Heart right ventricle (tissue), 16 donors: ENCODE results near the gene INPP5A. TPM values are rescaled to one million over a fixed set of nuclear protein-coding genes. Genes with fewer than 3 reads are reported as not detected.
A peak's percentile ranks its signal among the peaks of the same experiment; 100 is the strongest.

Source experiments
- ATAC-seq, 8 donors: fragments of 200-7000 bp; cut with Tn5 transposase; one replicate each; pipeline ENCODE4 v1.9.1; 2020; ENCODE audit warnings: mild to moderate bottlenecking in 8 of 8, moderate library complexity in 8 of 8, moderate number of reproducible peaks in 1 of 8
- DNase-seq, 2 donors: peaks; one replicate each; pipeline ENCODE4 v3.0.0-alpha.2; 2020
- H3K27ac ChIP-seq, 10 donors: fragments of 200-600 bp; sonication (generic) in 2 of 10; one replicate each; pipeline versions ENCODE4 v1.5.0 to v1.8.0; 2020 to 2022; ENCODE audit warnings: mild to moderate bottlenecking in 3 of 10
- H3K27me3 ChIP-seq, 7 donors: fragments of 200-600 bp; one replicate each; pipeline ENCODE4 v1.8.0; 2021 to 2022; ENCODE audit warnings: mild to moderate bottlenecking in 2 of 7
- H3K36me3 ChIP-seq, 9 donors: fragments of 200-600 bp; sonication (generic) in 1 of 9; one replicate each; pipeline versions ENCODE4 v1.5.0 to v1.8.0; 2020 to 2022; ENCODE audit warnings: mild to moderate bottlenecking in 2 of 9
- H3K4me1 ChIP-seq, 9 donors: fragments of 200-600 bp; sonication (generic) in 1 of 9; one replicate each; pipeline versions ENCODE4 v1.5.0 to v1.8.0; 2020 to 2022; ENCODE audit warnings: mild to moderate bottlenecking in 4 of 9
- H3K4me3 ChIP-seq, 10 donors: fragments of 200-600 bp; sonication (generic) in 2 of 10; one replicate each; pipeline versions ENCODE4 v1.5.0 to v1.8.0; 2020 to 2022; ENCODE audit warnings: mild to moderate bottlenecking in 7 of 10, moderate library complexity in 2 of 10
- H3K9me3 ChIP-seq, 11 donors: fragments of 200-600 bp in 10 of 11; sonication (generic) in 2 of 11; one replicate each; pipeline versions ENCODE4 v1.5.0 to v1.8.0; 2013 to 2022; ENCODE audit warnings: mild to moderate bottlenecking in 2 of 11, control low read depth in 1 of 11, moderate library complexity in 1 of 11
- WGBS, 2 donors: extraction: QIAGEN DNeasy Blood & Tissue Kit; methylation state at CpG; one replicate each; pipeline ENCODE4 v1.1.7; 2013; ENCODE audit warnings: inconsistent platforms in 1 of 2; 5-methylcytosine and 5-hydroxymethylcytosine counted together
- intact Hi-C, 10 donors: fragments of 100-400 bp; cut with DNase I; formaldehyde crosslinking; loops; one replicate each; pipeline versions ENCODE4 v1.11.1 to v1.14.2; 2022
- polyA plus RNA-seq, 2 donors: library from polyadenylated mRNA; stranded (reverse); fragments of 200-250 nt; gene quantifications; one replicate each; pipeline ENCODE4 v1.2.3, GENCODE V29; 2013
- total RNA-seq, 10 donors: library from RNA; stranded (reverse); fragmentation: NEBNext Ultra II Directional in 3 of 10; extraction: Animal tissue kit (Norgen Biotek cat#: 25700) in 3 of 10; gene quantifications; one replicate each; pipeline versions ENCODE4 v1.2.1 to v1.2.4, GENCODE V29; 2021 to 2023
- TF ChIP-seq, protein P1 (sequence below), 9 donors: fragments of 200-600 bp; sonication (generic) in 2 of 9; IDR thresholded peaks; one replicate each; pipeline versions ENCODE4 v1.5.0 to v1.8.0; 2021 to 2022; ENCODE audit warnings: antibody characterized with exemption in 9 of 9, mild to moderate bottlenecking in 5 of 9, moderate library complexity in 1 of 9
- donor health status: Arrhythmogenic right ventricular cardiomyopathy.
- donor health status: ischemic (EF 13 %, LVEDD 7.1; RV severe dilation, severe dysfunction).
- donor health status: healthy with polysubstance abuse.
- donor health status: DM: no; HTN: yes; CAD: no.
- donor health status: DM: no; HTN: no; CAD: no.
- donor health status: ischemic (EF 25% LVEDD 6.9; RV normal size, moderate dysfunction).
- donor health status: ischemic (EF 25% LVEDD 5.7; RV mildly dilated, moderate dysfunction).
- donor health status: healthy.
- donor health status: DM: yes; HTN: yes; CAD: no.
- donor health status: Ischemic cardiomyopathy.
- donor health status: ischemic (EF 35%, LVEDD 5.7; RV mildly dilated, moderate dysfunction).
- donor health status: nonischemic (EF 11% LVEDD 7.7; RV severe dilation, severe dysfunction).
- donor health status: DM: yes; HTN: yes; CAD: no.
- donor health status: PGD.
- donor health status: ischemic (EF 29% LVEDD 5.4; RV normal size, mild dysfunction).
- donor health status: nonischemic (EF 23%, LVEDD 6.1; RV moderate dilation, normal function).

Gene INPP5A
- total and polyA plus RNA-seq, 12 donors = 30.4 to 122 (median 106) TPM

DNA sequence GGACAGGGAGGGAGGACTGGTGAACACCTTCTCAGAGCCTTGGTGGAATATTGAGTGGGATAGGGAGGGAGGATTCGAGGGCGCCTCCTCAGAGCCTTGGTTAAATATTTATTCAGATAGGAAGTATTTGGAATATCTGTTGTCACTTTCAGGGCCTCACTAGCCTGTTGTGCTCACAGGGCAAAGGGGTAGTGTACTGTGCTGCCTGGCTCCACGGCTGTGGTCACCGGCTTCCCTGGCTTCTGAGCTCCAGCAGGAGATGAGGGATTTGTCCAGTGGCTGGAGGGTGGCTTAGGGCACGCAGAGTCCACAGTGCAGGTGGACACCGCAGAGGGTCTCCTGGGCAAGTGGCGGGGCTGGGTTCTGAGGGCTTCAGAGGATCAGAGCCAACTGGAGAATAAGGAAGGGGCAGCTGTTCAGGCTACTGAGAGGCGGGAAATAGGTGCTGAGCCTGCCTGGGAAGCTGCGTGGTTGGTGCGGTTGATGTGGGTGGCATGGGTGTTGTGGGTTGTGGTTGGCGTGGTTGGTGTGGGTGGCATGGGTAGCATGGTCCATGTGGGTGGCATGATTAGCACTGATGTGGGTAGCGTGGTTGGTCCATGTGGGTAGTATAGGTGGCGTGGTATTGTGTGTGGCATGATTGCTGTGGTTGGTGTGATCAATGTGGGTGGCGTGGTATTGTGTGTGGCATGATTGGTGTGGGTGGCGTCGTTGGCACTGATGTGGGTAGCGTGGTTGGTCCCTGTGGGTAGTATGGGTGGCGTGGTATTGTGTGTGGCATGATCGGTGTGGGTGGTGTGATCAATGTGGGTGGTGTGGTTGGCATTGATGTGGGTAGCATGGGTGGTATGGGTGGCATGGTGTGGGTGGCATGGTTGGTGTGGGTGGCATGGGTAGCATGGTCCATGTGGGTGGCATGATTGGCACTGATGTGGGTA lies 16.7 kb downstream of the INPP5A start:
- H3K27me3 ChIP-seq = no peaks in the 10 kb centered on the region
- H3K4me1 ChIP-seq = peaks cover 9 to 70% (median 36%) of the 10 kb centered on the region in 9 donors
- DNase-seq (peak in 1 of 2 donors; percentile 1), ATAC-seq (no peak)
- TF ChIP-seq, protein P1, sequence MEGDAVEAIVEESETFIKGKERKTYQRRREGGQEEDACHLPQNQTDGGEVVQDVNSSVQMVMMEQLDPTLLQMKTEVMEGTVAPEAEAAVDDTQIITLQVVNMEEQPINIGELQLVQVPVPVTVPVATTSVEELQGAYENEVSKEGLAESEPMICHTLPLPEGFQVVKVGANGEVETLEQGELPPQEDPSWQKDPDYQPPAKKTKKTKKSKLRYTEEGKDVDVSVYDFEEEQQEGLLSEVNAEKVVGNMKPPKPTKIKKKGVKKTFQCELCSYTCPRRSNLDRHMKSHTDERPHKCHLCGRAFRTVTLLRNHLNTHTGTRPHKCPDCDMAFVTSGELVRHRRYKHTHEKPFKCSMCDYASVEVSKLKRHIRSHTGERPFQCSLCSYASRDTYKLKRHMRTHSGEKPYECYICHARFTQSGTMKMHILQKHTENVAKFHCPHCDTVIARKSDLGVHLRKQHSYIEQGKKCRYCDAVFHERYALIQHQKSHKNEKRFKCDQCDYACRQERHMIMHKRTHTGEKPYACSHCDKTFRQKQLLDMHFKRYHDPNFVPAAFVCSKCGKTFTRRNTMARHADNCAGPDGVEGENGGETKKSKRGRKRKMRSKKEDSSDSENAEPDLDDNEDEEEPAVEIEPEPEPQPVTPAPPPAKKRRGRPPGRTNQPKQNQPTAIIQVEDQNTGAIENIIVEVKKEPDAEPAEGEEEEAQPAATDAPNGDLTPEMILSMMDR (IDR thresholded peaks at IDR 0.05) = no peak
- WGBS, 2 donors = 97 to 99% methylated on average over 19 of the region's 19 CpGs
- intact Hi-C loops = no loop called here
- no peak overlapping the region for H3K4me3 ChIP-seq
- H3K36me3 ChIP-seq = no peaks in the 10 kb centered on the region
- H3K9me3 ChIP-seq = no peaks in the 10 kb centered on the region
- peak overlapping the region in 1 of 10 donors; percentile 75 for H3K27ac ChIP-seq

DNA sequence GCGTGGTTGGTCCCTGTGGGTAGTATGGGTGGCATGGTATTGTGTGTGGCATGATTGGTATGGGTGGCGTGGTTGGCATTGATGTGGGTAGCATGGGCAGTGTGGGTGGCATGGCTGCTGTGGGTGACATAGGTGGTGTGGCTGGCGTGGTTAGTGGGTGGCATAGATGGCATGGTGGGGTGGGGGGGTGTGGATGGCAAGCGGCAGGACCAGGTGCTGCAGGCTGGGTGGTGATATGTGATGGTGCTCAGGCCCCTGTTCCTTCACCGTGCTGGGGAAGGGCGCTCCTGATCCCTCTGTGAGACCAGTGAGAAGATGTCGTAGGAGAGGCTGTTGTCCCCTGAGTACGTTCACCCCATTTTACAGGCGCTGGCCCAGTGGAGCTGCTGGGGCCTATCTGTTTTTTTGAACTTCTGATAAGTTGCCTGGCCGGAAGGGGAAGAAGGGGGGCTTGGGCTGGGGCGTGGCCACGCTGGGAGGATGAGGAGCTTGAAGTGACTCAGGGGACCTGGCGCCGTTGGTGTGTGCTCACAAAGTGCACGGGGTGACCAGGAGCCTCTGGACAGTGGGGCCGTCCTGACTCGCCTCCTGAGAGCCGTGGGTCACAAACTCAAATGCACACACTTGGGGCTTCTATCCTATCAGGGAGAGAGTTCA lies 17.5 kb downstream of the INPP5A start:
- 48 to 62% methylated on average over 18 of the region's 18 CpGs for WGBS, 2 donors
- H3K27ac ChIP-seq = peak overlapping the region in 1 of 10 donors; percentile 75

DNA sequence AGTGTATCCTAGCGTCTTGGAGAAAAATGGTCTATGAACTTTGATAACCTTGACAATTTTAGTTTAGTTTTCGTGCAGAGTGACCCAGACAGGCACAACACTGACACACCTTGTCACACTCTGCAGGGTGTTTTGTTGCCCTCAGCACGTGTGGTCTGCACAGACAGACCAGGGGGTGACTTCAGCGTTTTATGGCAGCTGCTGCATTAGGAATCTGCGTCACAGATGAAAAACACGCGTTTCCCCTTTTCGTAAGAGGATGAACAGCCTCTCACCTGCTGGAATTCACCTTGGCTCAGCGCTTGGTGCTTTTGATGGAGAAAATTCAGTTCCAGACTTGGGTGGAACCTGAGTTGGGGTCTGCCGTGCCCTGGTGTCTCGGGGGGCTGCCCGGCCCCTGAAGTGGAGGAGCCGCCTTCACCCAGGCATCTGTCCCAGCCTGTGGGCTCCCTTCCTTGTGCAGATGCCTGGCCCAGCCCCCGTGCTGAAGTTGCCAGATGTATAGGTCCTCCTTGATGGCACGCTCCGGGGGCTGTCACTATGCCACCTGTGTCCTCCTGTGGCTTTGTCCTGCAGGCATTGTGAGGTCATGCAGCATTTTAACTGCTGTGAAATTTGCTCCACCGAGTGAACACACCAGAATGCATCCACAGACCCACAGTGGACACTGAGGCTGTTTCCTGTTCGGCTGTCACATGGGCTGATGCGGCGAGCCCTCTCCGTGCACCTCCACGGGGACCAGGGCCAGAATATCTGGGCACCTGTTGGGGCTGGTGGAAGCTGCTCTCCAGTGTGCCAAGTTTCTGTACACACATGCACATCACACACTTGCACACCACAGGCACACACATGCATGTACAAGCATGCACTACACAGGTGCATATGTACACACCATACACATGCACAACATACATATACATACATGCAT lies 18.3 kb downstream of the INPP5A start:
- Histone ChIP-seq H3K27ac (peak overlapping the region in 1 of 10 donors; percentile 75), H3K4me3 (no peak overlapping the region), H3K9me3 (no peaks in the 10 kb centered on the region), H3K27me3 (no peaks in the 10 kb centered on the region), H3K4me1 (peaks cover 3 to 70% (median 39%) of the 10 kb centered on the region in 9 donors), H3K36me3 (no peaks in the 10 kb centered on the region)
- DNase-seq = no peak
- ATAC-seq = peak in 1 of 8 donors; percentile 21
- WGBS, 2 donors = 76 to 79% methylated on average over 22 of the region's 22 CpGs
- TF ChIP-seq, protein P1 (IDR thresholded peaks at IDR 0.05) = no peak
- intact Hi-C loops = no loop called here

More for the DNA sequence above, 17.5 kb downstream of the INPP5A start:
- ATAC-seq (peak; percentile 35 to 73 (median 50)), DNase-seq (peak; percentile 61 to 64)
- H3K27me3 ChIP-seq = no peaks in the 10 kb centered on the region
- peaks cover 8 to 73% (median 40%) of the 10 kb centered on the region in 9 donors for H3K4me1 ChIP-seq
- TF ChIP-seq, protein P1 (IDR thresholded peaks at IDR 0.05) = no peak
- H3K36me3 ChIP-seq = no peaks in the 10 kb centered on the region
- no peak overlapping the region for H3K4me3 ChIP-seq
- no peaks in the 10 kb centered on the region for H3K9me3 ChIP-seq
- intact Hi-C loops = no loop called here
